Loucy (cell line): ENCODE data around the gene PARVA.

Experiments
- H2AFZ ChIP-seq: fragments of 200-600 bp; sonication (generic); 2 replicates; pipeline ENCODE4 v1.6.0; 2016; ENCODE audit warnings: antibody characterized with exemption, mild to moderate bottlenecking, low read length, moderate library complexity
- H3F3A ChIP-seq: fragments of 200-600 bp; 2 replicates; pipeline ENCODE4 v1.6.0; 2016; ENCODE audit warnings: antibody characterized with exemption, low read depth, mild to moderate bottlenecking
- H3K27me3 ChIP-seq: fragments of 200-600 bp; sonication (generic); 2 replicates; pipeline ENCODE4 v1.6.1; 2014; ENCODE audit warnings: low read length, mild to moderate bottlenecking; ENCODE audit not compliant: insufficient read depth, poor library complexity, severe bottlenecking
- H3K36me3 ChIP-seq: fragments of 200-600 bp; sonication (generic); 2 replicates; pipeline ENCODE4 v1.6.1; 2016; ENCODE audit warnings: low read length; ENCODE audit not compliant: insufficient read depth
- H3K4me1 ChIP-seq: fragments of 200-600 bp; sonication (generic); 2 replicates; pipeline ENCODE4 v1.5.1; 2014; ENCODE audit warnings: low read length, mild to moderate bottlenecking; ENCODE audit not compliant: insufficient read depth, poor library complexity, severe bottlenecking
- H3K4me2 ChIP-seq: fragments of 200-600 bp; sonication (generic); 2 replicates; pipeline ENCODE4 v1.6.0; 2014; ENCODE audit warnings: antibody characterized with exemption, low read length, low read depth, mild to moderate bottlenecking; ENCODE audit not compliant: poor library complexity, severe bottlenecking
- H3K4me3 ChIP-seq: fragments of 200-600 bp; sonication (generic); 2 replicates; pipeline ENCODE4 v1.5.1; 2014; ENCODE audit warnings: low read length, mild to moderate bottlenecking, mixed read lengths; ENCODE audit not compliant: poor library complexity, severe bottlenecking
- H3K79me2 ChIP-seq: fragments of 200-600 bp; sonication (generic); 2 replicates; pipeline ENCODE4 v1.6.1; 2014; ENCODE audit warnings: low read length; ENCODE audit not compliant: insufficient read depth
- H3K9ac ChIP-seq: fragments of 200-600 bp; sonication (generic); 2 replicates; pipeline ENCODE4 v1.6.0; 2014; ENCODE audit warnings: mild to moderate bottlenecking, low read depth, low read length, moderate library complexity; ENCODE audit not compliant: poor library complexity, severe bottlenecking
- H3K9me2 ChIP-seq: fragments of 200-600 bp; sonication (generic); replicated peaks from 2 replicates; pipeline ENCODE4 v1.6.1; 2016; ENCODE audit warnings: low read depth, low read length, mixed read lengths
- H3K9me3 ChIP-seq: fragments of 200-600 bp; sonication (generic); 2 replicates; pipeline ENCODE4 v1.6.1; 2014; ENCODE audit warnings: mild to moderate bottlenecking, antibody characterized with exemption, low read length, low read depth; ENCODE audit not compliant: insufficient read depth
- H4K20me1 ChIP-seq: fragments of 200-600 bp; sonication (generic); 2 replicates; pipeline ENCODE4 v1.6.0; 2014; ENCODE audit warnings: antibody characterized with exemption, low read length, mild to moderate bottlenecking; ENCODE audit not compliant: insufficient read depth, poor library complexity, severe bottlenecking
- EZH2phosphoT487 ChIP-seq: fragments of 200-600 bp; IDR thresholded peaks from 2 replicates; pipeline ENCODE4 v1.6.1; 2018; ENCODE audit warnings: antibody characterized with exemption, mild to moderate bottlenecking, moderate library complexity, borderline replicate concordance
- TF ChIP-seq, protein P1 (sequence below): fragments of 200-600 bp; sonication (generic); conservative IDR thresholded peaks from 2 replicates; pipeline ENCODE4 v1.5.1; 2014; ENCODE audit warnings: mild to moderate bottlenecking, antibody characterized with exemption, low read length

The PARVA gene

DNA sequence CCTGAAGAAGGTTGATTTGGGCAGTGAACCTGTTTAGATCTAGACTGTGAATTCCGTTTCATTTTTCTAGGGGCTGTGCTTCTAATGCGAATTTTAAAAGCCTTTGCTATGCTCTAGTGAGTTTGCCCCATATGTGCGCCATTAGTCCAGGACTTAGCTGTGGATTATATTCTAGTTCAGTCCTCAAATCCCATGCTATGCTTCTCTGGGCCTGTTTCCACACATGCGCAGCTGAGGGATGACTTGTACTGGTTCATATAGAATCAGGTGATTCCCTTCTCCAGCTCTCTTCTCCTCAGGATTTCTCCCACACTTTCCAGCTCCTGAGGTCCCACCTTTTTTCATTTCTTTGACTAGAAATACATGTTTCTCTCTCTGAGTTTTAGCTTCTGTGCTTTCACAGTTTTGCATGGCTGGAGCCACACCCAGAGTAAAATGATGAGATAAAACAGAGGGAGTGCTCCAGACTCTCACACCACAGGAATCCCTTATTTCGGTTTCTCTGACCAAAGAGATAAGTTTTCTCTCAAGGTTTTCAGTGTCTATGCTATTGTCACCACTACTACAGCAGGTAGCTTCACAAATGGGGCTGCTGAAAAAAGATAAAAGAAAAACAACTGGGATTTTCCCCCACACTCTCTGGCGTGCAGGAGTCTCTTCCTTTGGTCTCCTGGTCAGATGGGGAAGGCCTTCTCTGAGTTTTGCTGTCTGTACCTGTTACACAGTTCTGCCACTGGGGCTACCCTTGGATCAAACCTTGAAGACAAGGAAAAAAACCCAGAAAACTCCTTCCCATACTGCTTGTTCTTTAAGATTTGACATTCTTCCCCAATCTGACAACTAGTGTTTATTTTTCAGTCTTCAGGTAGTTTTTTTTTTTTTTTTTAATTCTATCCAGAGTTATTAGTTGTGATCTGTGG lies 200.6 kb downstream of the PARVA start:
- no peaks in the 10 kb centered on the region for H3K79me2 ChIP-seq
- no peaks in the 10 kb centered on the region for H3K4me1 ChIP-seq
- H3K9ac ChIP-seq: no peak overlapping the region
- H4K20me1 ChIP-seq: no peaks in the 10 kb centered on the region
- H3K9me2 ChIP-seq: no peaks in the 10 kb centered on the region
- no peaks in the 10 kb centered on the region for H3F3A ChIP-seq
- H3K36me3 ChIP-seq: no peaks in the 10 kb centered on the region
- no peak overlapping the region for H3K4me3 ChIP-seq
- H3K4me2 ChIP-seq: no peak overlapping the region
- H2AFZ ChIP-seq: no peak overlapping the region
- no peaks in the 10 kb centered on the region for H3K27me3 ChIP-seq
- no peaks in the 10 kb centered on the region for H3K9me3 ChIP-seq
- TF ChIP-seq, protein P1, sequence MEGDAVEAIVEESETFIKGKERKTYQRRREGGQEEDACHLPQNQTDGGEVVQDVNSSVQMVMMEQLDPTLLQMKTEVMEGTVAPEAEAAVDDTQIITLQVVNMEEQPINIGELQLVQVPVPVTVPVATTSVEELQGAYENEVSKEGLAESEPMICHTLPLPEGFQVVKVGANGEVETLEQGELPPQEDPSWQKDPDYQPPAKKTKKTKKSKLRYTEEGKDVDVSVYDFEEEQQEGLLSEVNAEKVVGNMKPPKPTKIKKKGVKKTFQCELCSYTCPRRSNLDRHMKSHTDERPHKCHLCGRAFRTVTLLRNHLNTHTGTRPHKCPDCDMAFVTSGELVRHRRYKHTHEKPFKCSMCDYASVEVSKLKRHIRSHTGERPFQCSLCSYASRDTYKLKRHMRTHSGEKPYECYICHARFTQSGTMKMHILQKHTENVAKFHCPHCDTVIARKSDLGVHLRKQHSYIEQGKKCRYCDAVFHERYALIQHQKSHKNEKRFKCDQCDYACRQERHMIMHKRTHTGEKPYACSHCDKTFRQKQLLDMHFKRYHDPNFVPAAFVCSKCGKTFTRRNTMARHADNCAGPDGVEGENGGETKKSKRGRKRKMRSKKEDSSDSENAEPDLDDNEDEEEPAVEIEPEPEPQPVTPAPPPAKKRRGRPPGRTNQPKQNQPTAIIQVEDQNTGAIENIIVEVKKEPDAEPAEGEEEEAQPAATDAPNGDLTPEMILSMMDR: 0 out of 2 replicates have a peak, but pooled peaks have one; percentile 24
- TF ChIP-seq EZH2phosphoT487: no peak

DNA sequence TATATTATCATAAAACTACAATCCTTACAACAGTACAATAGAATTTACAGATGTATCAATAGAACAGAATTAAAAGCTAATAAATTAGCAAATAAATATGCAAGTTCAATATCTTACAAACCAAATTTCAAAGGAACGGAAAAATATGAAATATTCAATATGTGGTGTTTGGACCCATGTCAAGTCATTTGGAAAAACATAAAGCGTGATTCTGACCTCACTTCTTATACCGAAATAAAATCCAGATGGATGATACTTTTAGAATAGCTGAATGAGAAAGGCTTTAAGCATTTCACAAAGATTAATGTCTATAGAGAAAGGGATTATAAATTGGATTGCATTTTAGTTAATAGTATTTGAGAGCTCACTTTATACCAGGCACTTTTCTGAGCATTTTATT lies 204.0 kb downstream of the PARVA start:
- Histone ChIP-seq H3K36me3 (no peaks in the 10 kb centered on the region), H3F3A (no peaks in the 10 kb centered on the region), H3K4me2 (no peak overlapping the region), H3K9me3 (no peaks in the 10 kb centered on the region), H3K27me3 (no peaks in the 10 kb centered on the region), H3K79me2 (no peaks in the 10 kb centered on the region), H3K9me2 (no peaks in the 10 kb centered on the region), H4K20me1 (no peaks in the 10 kb centered on the region), H3K9ac (no peak overlapping the region), H3K4me1 (no peaks in the 10 kb centered on the region), H2AFZ (no peak overlapping the region), H3K4me3 (no peak overlapping the region)
- TF ChIP-seq EZH2phosphoT487: no peak
- TF ChIP-seq, protein P1: no peak

DNA sequence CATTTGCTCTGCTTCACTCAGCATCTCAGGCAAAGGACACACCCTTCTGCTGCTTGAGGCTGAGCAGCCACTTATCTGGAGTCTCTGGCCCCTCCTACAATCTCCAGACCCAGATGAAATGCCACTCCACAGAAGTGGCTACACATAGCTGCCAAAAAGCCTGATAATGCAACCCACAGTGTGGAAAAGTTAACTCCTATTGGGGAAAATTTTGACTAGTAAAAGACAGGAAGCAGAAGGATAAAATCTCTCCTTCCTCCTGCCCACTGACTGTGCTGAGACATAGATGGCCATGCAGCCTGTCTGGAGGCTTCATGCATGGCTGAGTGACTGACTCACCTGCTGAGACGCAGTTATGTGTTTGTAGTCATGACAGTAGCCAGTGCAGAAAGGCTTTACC lies 204.6 kb downstream of the PARVA start:
- no peak overlapping the region for H2AFZ ChIP-seq
- no peak overlapping the region for H3K4me2 ChIP-seq
- no peaks in the 10 kb centered on the region for H3K4me1 ChIP-seq
- H3K27me3 ChIP-seq: no peaks in the 10 kb centered on the region
- H3K79me2 ChIP-seq: no peaks in the 10 kb centered on the region
- TF ChIP-seq, protein P1: no peak
- TF ChIP-seq EZH2phosphoT487: no peak
- H3K9me3 ChIP-seq: no peaks in the 10 kb centered on the region
- no peaks in the 10 kb centered on the region for H3K9me2 ChIP-seq
- H4K20me1 ChIP-seq: no peaks in the 10 kb centered on the region
- no peaks in the 10 kb centered on the region for H3K36me3 ChIP-seq
- no peak overlapping the region for H3K9ac ChIP-seq
- no peak overlapping the region for H3K4me3 ChIP-seq
- H3F3A ChIP-seq: no peaks in the 10 kb centered on the region
